ENCODE results near the gene MAEL.

DNA sequence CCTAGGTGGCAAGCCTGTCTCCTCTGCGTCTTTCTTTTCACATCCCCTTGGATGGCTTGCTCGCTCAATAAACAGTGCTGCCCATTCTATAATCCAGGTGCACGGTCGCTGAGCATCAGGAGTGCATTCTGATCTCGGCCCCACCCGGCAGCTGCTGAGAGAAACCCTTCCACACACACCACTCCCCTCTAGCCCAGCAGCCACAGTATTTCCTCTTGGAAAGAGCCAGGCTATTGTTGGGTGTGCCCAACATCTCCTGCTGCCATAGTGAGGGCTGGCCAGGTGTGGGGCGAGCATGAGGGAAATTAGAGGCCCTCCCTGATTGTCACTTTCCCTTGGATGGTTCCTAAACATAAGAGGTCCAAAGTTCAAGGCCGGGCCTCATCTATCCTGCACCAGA lies 76.4 kb downstream of the MAEL start:
- TF ChIP-seq CTCF (IDR thresholded peaks at IDR 0.05) (no peak), EZH2 (IDR thresholded peaks at IDR 0.05; ENCODE audit: borderline replicate concordance, insufficient read depth, low read depth, low read length, poor library complexity, severe bottlenecking) (no peak)

All from B cell (primary cell).